H1 (cell line): ENCODE measurements around the gene SH3RF3. TPM values are rescaled to one million over a fixed set of nuclear protein-coding genes. Genes with fewer than 3 reads are reported as not detected.

Source experiments
- CTCF ChIA-PET: fragments of 300-600 bp; sonication (Branson Sonifier 250); formaldehyde crosslinking; loops from one replicate; lab custom pipeline; 2021; ENCODE audit not compliant: partially characterized antibody; lab: Charles Lee
- POLR2A ChIA-PET: fragments of 300-600 bp; sonication (Branson Sonifier 250); formaldehyde crosslinking; loops from one replicate; lab custom pipeline; 2021; ENCODE audit warnings: inconsistent platforms; ENCODE audit not compliant: partially characterized antibody; lab: Charles Lee
- DNase-seq, 2 experiments: peaks; one replicate each; pipeline versions ENCODE4 v3.0.0 to v3.0.0-alpha.2; 2010 to 2022; ENCODE audit warnings: low spot score in 2 of 2, low read depth in 1 of 2, mixed read lengths in 1 of 2
- FAIRE-seq: peaks from 2 replicates; lab custom pipeline; 2011; peaks lifted over from hg19 to GRCh38; lab: Jason Lieb, UNC
- H2AFZ ChIP-seq: 2 replicates; pipeline ENCODE4 v1.8.1; 2012; ENCODE audit warnings: low read length, inconsistent platforms
- H2AK5ac ChIP-seq: 2 replicates; pipeline ENCODE4 v1.6.1; 2013; ENCODE audit warnings: low read depth, low read length
- H2BK120ac ChIP-seq: replicated peaks from 2 replicates; pipeline ENCODE3; 2013; ENCODE audit warnings: low read depth, low read length, inconsistent platforms
- H2BK12ac ChIP-seq: 2 replicates; pipeline ENCODE4 v1.6.1; 2013; ENCODE audit warnings: low read depth, low read length
- H2BK15ac ChIP-seq: 2 replicates; pipeline ENCODE4 v1.6.1; 2013; ENCODE audit warnings: low read length
- H2BK20ac ChIP-seq: 2 replicates; pipeline ENCODE4 v1.6.1; 2013; ENCODE audit warnings: low read length
- H2BK5ac ChIP-seq: 2 replicates; pipeline ENCODE4 v1.6.1; 2013; ENCODE audit warnings: low read depth, low read length
- H3K14ac ChIP-seq: 2 replicates; pipeline ENCODE4 v1.6.1; 2013; ENCODE audit warnings: inconsistent platforms; ENCODE audit not compliant: insufficient read length
- H3K18ac ChIP-seq: 2 replicates; pipeline ENCODE4 v1.6.1; 2013; ENCODE audit warnings: low read length; ENCODE audit errors: extremely low read depth
- H3K23ac ChIP-seq: 2 replicates; pipeline ENCODE4 v1.6.1; 2013; ENCODE audit warnings: inconsistent platforms; ENCODE audit not compliant: insufficient read length
- H3K23me2 ChIP-seq: 2 replicates; pipeline ENCODE4 v1.6.1; 2013; ENCODE audit warnings: low read depth, low read length
- H3K27ac ChIP-seq: 2 replicates; pipeline ENCODE4 v1.6.1; 2011; ENCODE audit warnings: low read depth, low read length, inconsistent platforms
- H3K27me3 ChIP-seq, 4 experiments: replicated peaks in 1 of 4; 1 replicate in 1 of 4; 2 replicates in 3 of 4; pipeline versions ENCODE4 v1.6.1 to v1.8.1; 2011 to 2013; ENCODE audit warnings: low read length in 3 of 4, mild to moderate bottlenecking in 3 of 4, inconsistent platforms in 2 of 4, mixed read lengths in 2 of 4, moderate library complexity in 1 of 4; ENCODE audit not compliant: control insufficient read depth in 3 of 4, insufficient read depth in 3 of 4; ENCODE audit errors: extremely low read depth in 1 of 4
- H3K36me3 ChIP-seq, 4 experiments: 2 replicates each; pipeline versions ENCODE4 v1.6.1 to v1.8.1; 2011 to 2013; ENCODE audit warnings: mild to moderate bottlenecking in 4 of 4, low read length in 3 of 4, moderate library complexity in 2 of 4, control low read depth in 1 of 4, inconsistent platforms in 1 of 4; ENCODE audit not compliant: insufficient read depth in 4 of 4, control insufficient read depth in 2 of 4
- H3K4ac ChIP-seq: replicated peaks from 2 replicates; pipeline ENCODE3; 2013; ENCODE audit warnings: low read length, low read depth, mixed read lengths, inconsistent platforms; ENCODE audit not compliant: insufficient read length
- H3K4me1 ChIP-seq, 4 experiments: replicated peaks in 1 of 4; 1 replicate in 1 of 4; 2 replicates in 3 of 4; pipeline versions ENCODE4 v1.6.1 to v1.8.1; 2011 to 2013; ENCODE audit warnings: low read length in 3 of 4, inconsistent platforms in 2 of 4, mixed read lengths in 1 of 4; ENCODE audit not compliant: insufficient read depth in 4 of 4, control insufficient read depth in 3 of 4
- H3K4me2 ChIP-seq, 2 experiments: 2 replicates each; pipeline versions ENCODE4 v1.6.1 to v1.8.1; 2011 to 2013; ENCODE audit warnings: low read depth in 2 of 2, low read length in 2 of 2, control low read depth in 1 of 2, inconsistent platforms in 1 of 2, mild to moderate bottlenecking in 1 of 2; ENCODE audit not compliant: insufficient read depth in 1 of 2
- H3K4me3 ChIP-seq, 4 experiments: fragments of 200-600, 300-600 bp in 1 of 4; sonication (generic), shearing (Covaris generic), sonication (Bioruptor Twin) in 1 of 4; 2 replicates each; pipeline versions ENCODE4 v1.5.1 to v1.8.1; 2011 to 2016; ENCODE audit warnings: low read length in 4 of 4, low read depth in 3 of 4, control low read depth in 2 of 4, inconsistent platforms in 2 of 4, mild to moderate bottlenecking in 2 of 4, mixed read lengths in 1 of 4, moderate library complexity in 1 of 4; ENCODE audit not compliant: insufficient read depth in 2 of 4; ENCODE audit errors: extremely low read depth in 1 of 4
- H3K56ac ChIP-seq: replicated peaks from 2 replicates; pipeline ENCODE3; 2013; ENCODE audit warnings: low read depth, mild to moderate bottlenecking, mixed read lengths, low read length, inconsistent platforms; ENCODE audit not compliant: insufficient read length
- H3K79me1 ChIP-seq: 2 replicates; pipeline ENCODE4 v1.6.1; 2013; ENCODE audit warnings: low read depth, low read length, control low read depth
- H3K79me2 ChIP-seq, 2 experiments: 2 replicates each; pipeline versions ENCODE4 v1.6.1 to v1.8.1; 2012 to 2013; ENCODE audit warnings: low read length in 2 of 2, mild to moderate bottlenecking in 2 of 2, inconsistent platforms in 1 of 2; ENCODE audit not compliant: insufficient read depth in 2 of 2, control insufficient read depth in 1 of 2
- H3K9ac ChIP-seq, 4 experiments: replicated peaks in 1 of 4; 1 replicate in 1 of 4; 2 replicates in 3 of 4; pipeline versions ENCODE4 v1.6.1 to v1.8.1; 2011 to 2013; ENCODE audit warnings: low read depth in 3 of 4, low read length in 3 of 4, control low read depth in 2 of 4, mild to moderate bottlenecking in 2 of 4, moderate library complexity in 2 of 4, inconsistent platforms in 1 of 4; ENCODE audit errors: extremely low read depth in 1 of 4
- H3K9me3 ChIP-seq, 2 experiments: 2 replicates each; pipeline versions ENCODE4 v1.6.1 to v1.8.1; 2012 to 2013; ENCODE audit warnings: mild to moderate bottlenecking in 2 of 2, moderate library complexity in 2 of 2, control low read depth in 1 of 2, inconsistent platforms in 1 of 2, low read depth in 1 of 2, low read length in 1 of 2, mixed read lengths in 1 of 2; ENCODE audit not compliant: insufficient read depth in 2 of 2
- H4K20me1 ChIP-seq, 2 experiments: replicated peaks in 1 of 2; 2 replicates each; pipeline versions ENCODE3 to v1.8.1; 2011 to 2013; ENCODE audit warnings: inconsistent platforms in 2 of 2, low read length in 2 of 2, mild to moderate bottlenecking in 1 of 2; ENCODE audit not compliant: insufficient read depth in 2 of 2, control insufficient read depth in 1 of 2
- H4K5ac ChIP-seq: 2 replicates; pipeline ENCODE4 v1.6.1; 2013; ENCODE audit warnings: low read length, low read depth, mixed read lengths, inconsistent platforms; ENCODE audit not compliant: insufficient read length
- H4K8ac ChIP-seq: 2 replicates; pipeline ENCODE4 v1.8.0; 2013; ENCODE audit warnings: mild to moderate bottlenecking, moderate library complexity, low read length, inconsistent platforms; ENCODE audit not compliant: insufficient read depth; ENCODE audit errors: extremely low read depth
- H4K91ac ChIP-seq: replicated peaks from 2 replicates; pipeline ENCODE3; 2013; ENCODE audit warnings: low read length, mixed read lengths, inconsistent platforms; ENCODE audit not compliant: insufficient read length
- HDAC6 ChIP-seq: IDR thresholded peaks from one replicate; pipeline ENCODE4 v1.7.1; 2012; ENCODE audit warnings: low read depth, mild to moderate bottlenecking, inconsistent platforms, low read length, moderate library complexity
- POU5F1 ChIP-seq: IDR thresholded peaks from 2 replicates; pipeline ENCODE4 v1.6.1; 2011; ENCODE audit warnings: low read depth, mild to moderate bottlenecking, low read length, moderate library complexity
- RFX5 ChIP-seq: IDR thresholded peaks from 2 replicates; pipeline ENCODE4 v1.6.1; 2011; ENCODE audit warnings: low read depth, low read length, improper control_type of control experiment, borderline replicate concordance
- RNF2 ChIP-seq: fragments of 200-900, 300-1000 bp; sonication (generic); IDR thresholded peaks from 2 replicates; pipeline ENCODE4 v1.7.1; 2016; ENCODE audit warnings: borderline replicate concordance, low read depth, mild to moderate bottlenecking, antibody characterized with exemption, low read length; ENCODE audit not compliant: poor library complexity, severe bottlenecking; ENCODE audit errors: missing control alignments
- SP1 ChIP-seq: IDR thresholded peaks from 2 replicates; pipeline ENCODE4 v1.6.1; 2011; ENCODE audit warnings: low read depth, low read length
- TAF7 ChIP-seq: optimal IDR thresholded peaks from 2 replicates; pipeline ENCODE3; 2011; ENCODE audit warnings: low read depth, mild to moderate bottlenecking, inconsistent platforms, low read length, moderate library complexity, borderline replicate concordance
- ZNF274 ChIP-seq: IDR thresholded peaks from 2 replicates; pipeline ENCODE4 v1.7.0; 2012; ENCODE audit warnings: low read length, borderline replicate concordance; ENCODE audit errors: extremely low read depth
- WGBS, 2 experiments: shearing (Covaris generic) in 1 of 2; methylation state at CpG; one replicate each; pipeline versions ENCODE4 v1.1.6 to v1.1.7; 2013 to 2015; ENCODE audit warnings: low lambda C conversion rate in 2 of 2, mixed read lengths in 2 of 2, inconsistent platforms in 1 of 2, low coverage in 1 of 2, missing lambda C conversion rate in 1 of 2; ENCODE audit not compliant: insufficient replicate concordance in 2 of 2, insufficient coverage in 1 of 2, insufficient read length in 1 of 2; ENCODE audit errors: extremely low coverage in 1 of 2, missing lambda C conversion rate in 1 of 2; 5-methylcytosine and 5-hydroxymethylcytosine counted together
- polyA plus RNA-seq, 7 experiments: library from polyadenylated mRNA; depleted of rRNA in 3 of 7; stranded (reverse) in 5 of 7; unstranded in 2 of 7; fragments of >200 nt in 5 of 7; fragments of 200-250 nt in 2 of 7; gene quantifications; 1 replicate in 5 of 7; 2 replicates in 1 of 7; 4 replicates in 1 of 7; pipeline versions ENCODE4 v1.2.1 to v1.2.3, GENCODE V29; 2011 to 2013; ENCODE audit warnings: missing spikeins in 2 of 7, mixed read lengths in 2 of 7
- total RNA-seq: library from RNA; stranded (reverse); fragmentation: NEBNext Ultra II Directional; extraction: Animal tissue kit (Norgen Biotek cat#: 25700); gene quantifications from 2 replicates; pipeline ENCODE4 v1.2.1, GENCODE V29; 2021

Gene SH3RF3
- total and polyA plus RNA-seq, 2 of the 8 experiments (the other 6 are each of a cell fraction or from before 2014, with no cell fraction given), result 0.11 to 0.65 TPM

DNA sequence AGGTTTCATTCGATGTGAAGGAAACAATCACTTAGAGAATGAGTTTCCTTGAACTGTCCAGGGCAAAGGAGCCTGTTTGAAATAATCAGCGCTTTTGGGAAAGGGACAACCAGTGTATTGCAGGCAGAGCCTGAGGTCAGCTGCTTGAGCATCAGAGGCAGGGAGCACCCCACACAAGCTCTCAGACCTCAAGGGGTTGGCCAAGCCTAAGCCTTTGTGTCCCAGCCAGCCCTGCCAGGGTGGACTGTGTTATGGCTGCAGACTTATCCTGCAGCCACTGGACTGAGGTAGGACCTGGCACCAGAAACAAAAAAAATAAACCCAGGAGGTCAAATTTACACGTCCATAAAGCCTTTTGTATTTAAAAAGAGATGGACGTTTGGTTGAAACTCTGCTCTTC, 256.5 kb downstream of the SH3RF3 start:
- H3K27ac ChIP-seq, result no peak overlapping the region
- no peak overlapping the region for H3K14ac ChIP-seq
- no peak overlapping the region for H3K4me3 ChIP-seq
- H3K36me3 ChIP-seq, result no peaks in the 10 kb centered on the region
- H2BK15ac ChIP-seq, result no peak overlapping the region
- no peak for DNase-seq
- no peak overlapping the region for H3K56ac ChIP-seq
- no peak overlapping the region for H3K23ac ChIP-seq
- H3K79me2 ChIP-seq, result no peaks in the 10 kb centered on the region
- H3K4ac ChIP-seq, result no peak overlapping the region
- H2AK5ac ChIP-seq, result no peak overlapping the region
- no peak overlapping the region for H2BK120ac ChIP-seq
- no peak overlapping the region for H3K9ac ChIP-seq
- H2BK5ac ChIP-seq, result no peak overlapping the region
- H2BK12ac ChIP-seq, result no peak overlapping the region
- no peak overlapping the region for H2AFZ ChIP-seq
- no peak overlapping the region for H3K4me2 ChIP-seq
- H4K91ac ChIP-seq, result no peak overlapping the region
- 55% methylated on average over 4 of the region's 4 CpGs; no CpG with 5 or more reads in 1 of the 2 experiments for WGBS, 2 experiments
- H4K20me1 ChIP-seq, result no peaks in the 10 kb centered on the region
- ChIA-PET POLR2A (no interaction called here), CTCF (interaction anchor here (1.6 kb wide), 1 partner anchor 22 kb away, joined by 5 read pairs; no protein-coding TSS in a partner anchor)
- TF ChIP-seq RFX5, result no peak
- no peak for TF ChIP-seq TAF7
- TF ChIP-seq HDAC6, result no peak
- TF ChIP-seq ZNF274, result no peak
- TF ChIP-seq SP1, result no peak
- no peak for TF ChIP-seq POU5F1
- TF ChIP-seq RNF2, result no peak
- H3K23me2 ChIP-seq, result no peaks in the 10 kb centered on the region
- H3K18ac ChIP-seq, result no peak overlapping the region
- no peaks in the 10 kb centered on the region; a peak in 1 of 7 replicates for H3K27me3 ChIP-seq
- H3K79me1 ChIP-seq, result no peaks in the 10 kb centered on the region
- H3K4me1 ChIP-seq, result peaks cover 2 to 20% (median 10%) of the 10 kb centered on the region in 4 experiments
- FAIRE-seq, result no peak
- H4K5ac ChIP-seq, result no peak overlapping the region
- H3K9me3 ChIP-seq, result no peaks in the 10 kb centered on the region
- H4K8ac ChIP-seq, result no peak overlapping the region
- no peak overlapping the region for H2BK20ac ChIP-seq
